Thyroid gland (tissue), 4 donors: ENCODE data around the gene COL4A4.

ENCODE experiments used
- POLR2A ChIP-seq, 2 donors: fragments of 450-650 bp; IDR thresholded peaks; one replicate each; pipeline ENCODE4 v1.6.1; 2017; ENCODE audit warnings: antibody characterized with exemption in 2 of 2, mild to moderate bottlenecking in 2 of 2, moderate library complexity in 1 of 2
- TF ChIP-seq, protein P1 (sequence below), 6 experiments: fragments of 200-600 bp in 3 of 6; fragments of 450-650 bp in 3 of 6; sonication (generic) in 3 of 6; IDR thresholded peaks; one replicate each; pipeline ENCODE4 v1.5.1; 2016 to 2019; ENCODE audit warnings: antibody characterized with exemption in 6 of 6, mild to moderate bottlenecking in 2 of 6, inconsistent platforms in 1 of 6, moderate library complexity in 1 of 6

GRCh38 chr2:226985583-226985946 is 178.4 kb downstream of the COL4A4 start:
- TF ChIP-seq, protein P1, sequence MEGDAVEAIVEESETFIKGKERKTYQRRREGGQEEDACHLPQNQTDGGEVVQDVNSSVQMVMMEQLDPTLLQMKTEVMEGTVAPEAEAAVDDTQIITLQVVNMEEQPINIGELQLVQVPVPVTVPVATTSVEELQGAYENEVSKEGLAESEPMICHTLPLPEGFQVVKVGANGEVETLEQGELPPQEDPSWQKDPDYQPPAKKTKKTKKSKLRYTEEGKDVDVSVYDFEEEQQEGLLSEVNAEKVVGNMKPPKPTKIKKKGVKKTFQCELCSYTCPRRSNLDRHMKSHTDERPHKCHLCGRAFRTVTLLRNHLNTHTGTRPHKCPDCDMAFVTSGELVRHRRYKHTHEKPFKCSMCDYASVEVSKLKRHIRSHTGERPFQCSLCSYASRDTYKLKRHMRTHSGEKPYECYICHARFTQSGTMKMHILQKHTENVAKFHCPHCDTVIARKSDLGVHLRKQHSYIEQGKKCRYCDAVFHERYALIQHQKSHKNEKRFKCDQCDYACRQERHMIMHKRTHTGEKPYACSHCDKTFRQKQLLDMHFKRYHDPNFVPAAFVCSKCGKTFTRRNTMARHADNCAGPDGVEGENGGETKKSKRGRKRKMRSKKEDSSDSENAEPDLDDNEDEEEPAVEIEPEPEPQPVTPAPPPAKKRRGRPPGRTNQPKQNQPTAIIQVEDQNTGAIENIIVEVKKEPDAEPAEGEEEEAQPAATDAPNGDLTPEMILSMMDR (IDR thresholded peaks at IDR 0.05): peak in 1 of 6 experiments; percentile 7
- no peak for TF ChIP-seq POLR2A (IDR thresholded peaks at IDR 0.05)
